HEK293T (cell line): Measurements from ENCODE around the gene LRMDA.

Experiments used
- CTCF ChIA-PET: fragments of 350-600 bp; formaldehyde crosslinking; extraction: SDS; loops from one replicate; lab custom pipeline; 2021; ENCODE audit warnings: antibody characterized with exemption, inconsistent platforms; lab: Yijun Ruan, JAX
- POLR2A ChIA-PET: fragments of 350-600 bp; formaldehyde crosslinking; extraction: SDS; loops from one replicate; lab custom pipeline; 2020; ENCODE audit warnings: antibody characterized with exemption, inconsistent platforms; lab: Yijun Ruan, JAX
- DNase-seq: peaks from one replicate; pipeline ENCODE4 v3.0.0; 2012; ENCODE audit warnings: mixed read lengths; ENCODE audit errors: extremely low spot score
- ARNT ChIP-seq: fragments of 450-650 bp; IDR thresholded peaks from 2 replicates; pipeline ENCODE4 v1.6.1; 2017; ENCODE audit warnings: mild to moderate bottlenecking
- BHLHE40 ChIP-seq: fragments of 450-650 bp; IDR thresholded peaks from 2 replicates; pipeline ENCODE4 v1.6.1; 2016; ENCODE audit warnings: mild to moderate bottlenecking, moderate library complexity, borderline replicate concordance
- CTBP1 ChIP-seq: fragments of 450-650 bp; IDR thresholded peaks from 2 replicates; pipeline ENCODE4 v1.6.1; 2016; ENCODE audit warnings: borderline replicate concordance
- ELF4 ChIP-seq: fragments of 450-650 bp; IDR thresholded peaks from 2 replicates; pipeline ENCODE4 v1.6.1; 2017; ENCODE audit warnings: antibody characterized with exemption
- FOXA1 ChIP-seq: fragments of 450-650 bp; IDR thresholded peaks from 2 replicates; pipeline ENCODE4 v1.6.1; 2016; ENCODE audit warnings: mild to moderate bottlenecking
- FOXK2 ChIP-seq: fragments of 450-650 bp; IDR thresholded peaks from 2 replicates; pipeline ENCODE4 v1.6.1; 2016; ENCODE audit warnings: mild to moderate bottlenecking
- FOXM1 ChIP-seq: fragments of 450-650 bp; IDR thresholded peaks from 2 replicates; pipeline ENCODE4 v1.6.1; 2017; ENCODE audit warnings: mild to moderate bottlenecking, borderline replicate concordance
- HDGF ChIP-seq: fragments of 450-650 bp; IDR thresholded peaks from 2 replicates; pipeline ENCODE4 v1.6.1; 2017; ENCODE audit warnings: antibody characterized with exemption, borderline replicate concordance
- L3MBTL2 ChIP-seq: fragments of 450-650 bp; conservative IDR thresholded peaks from 2 replicates; pipeline ENCODE4 v1.6.1; 2016; ENCODE audit warnings: mild to moderate bottlenecking
- LEF1 ChIP-seq: fragments of 450-650 bp; IDR thresholded peaks from 2 replicates; pipeline ENCODE4 v1.6.1; 2017; ENCODE audit warnings: mild to moderate bottlenecking, borderline replicate concordance
- NFRKB ChIP-seq: fragments of 450-650 bp; IDR thresholded peaks from 2 replicates; pipeline ENCODE4 v1.6.1; 2016; ENCODE audit warnings: mild to moderate bottlenecking, moderate library complexity
- PKNOX1 ChIP-seq: fragments of 450-650 bp; IDR thresholded peaks from 2 replicates; pipeline ENCODE4 v1.6.1; 2016
- SP1 ChIP-seq: fragments of 450-650 bp; IDR thresholded peaks from 2 replicates; pipeline ENCODE4 v1.6.1; 2017
- TARDBP ChIP-seq: fragments of 450-650 bp; IDR thresholded peaks from 2 replicates; pipeline ENCODE4 v1.6.1; 2016
- ZNF384 ChIP-seq: fragments of 450-650 bp; IDR thresholded peaks from 2 replicates; pipeline ENCODE4 v1.6.1; 2016

Gene LRMDA

GRCh38 chr10:75941223-75941801 is 509.9 kb downstream of the LRMDA start:
- POLR2A ChIA-PET, result no interaction called here
- CTCF ChIA-PET, result no interaction called here
- TF ChIP-seq CTBP1 (peak; percentile 25; the same call in 1 of the 2 replicates), FOXK2 (no peak)
- DNase-seq, result peak; percentile 20

DNA sequence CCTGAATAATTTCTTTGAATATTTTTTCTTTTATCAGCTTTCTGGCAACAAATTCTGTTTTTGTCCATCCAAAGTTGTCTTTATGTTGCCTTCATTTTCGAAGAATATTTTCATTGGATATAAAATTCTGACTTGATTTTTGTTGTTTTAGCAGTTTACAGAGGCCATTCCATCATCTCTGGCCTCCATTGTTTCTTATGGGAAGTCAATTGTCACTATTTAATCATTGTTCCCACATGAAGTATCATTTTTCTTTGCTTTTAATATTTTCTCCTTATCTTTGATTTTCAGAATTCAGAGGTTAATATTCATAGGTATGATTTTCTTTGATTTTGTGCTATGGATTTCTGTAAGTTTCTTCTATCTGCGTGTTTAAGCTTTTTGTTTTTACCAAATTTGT is 512.6 kb downstream of the LRMDA start:
- ChIA-PET POLR2A (no interaction called here), CTCF (no interaction called here)
- no peak for DNase-seq
- TF ChIP-seq ELF4 (no peak), PKNOX1 (no peak), HDGF (no peak), TARDBP (no peak), CTBP1 (no peak)

GRCh38 chr10:75948583-75948982 is 517.2 kb downstream of the LRMDA start:
- DNase-seq, result no peak
- ChIA-PET POLR2A (no interaction called here), CTCF (no interaction called here)
- TF ChIP-seq HDGF, result no peak
- no peak for TF ChIP-seq ARNT
- no peak for TF ChIP-seq ZNF384

GRCh38 chr10:75950307-75950706 is 518.9 kb downstream of the LRMDA start:
- no peak for DNase-seq
- no peak for TF ChIP-seq ARNT
- ChIA-PET CTCF (interaction anchor here (0.7 kb wide), 1 partner anchor 551 kb away, joined by 3 read pairs; no protein-coding TSS in a partner anchor), POLR2A (no interaction called here)

DNA sequence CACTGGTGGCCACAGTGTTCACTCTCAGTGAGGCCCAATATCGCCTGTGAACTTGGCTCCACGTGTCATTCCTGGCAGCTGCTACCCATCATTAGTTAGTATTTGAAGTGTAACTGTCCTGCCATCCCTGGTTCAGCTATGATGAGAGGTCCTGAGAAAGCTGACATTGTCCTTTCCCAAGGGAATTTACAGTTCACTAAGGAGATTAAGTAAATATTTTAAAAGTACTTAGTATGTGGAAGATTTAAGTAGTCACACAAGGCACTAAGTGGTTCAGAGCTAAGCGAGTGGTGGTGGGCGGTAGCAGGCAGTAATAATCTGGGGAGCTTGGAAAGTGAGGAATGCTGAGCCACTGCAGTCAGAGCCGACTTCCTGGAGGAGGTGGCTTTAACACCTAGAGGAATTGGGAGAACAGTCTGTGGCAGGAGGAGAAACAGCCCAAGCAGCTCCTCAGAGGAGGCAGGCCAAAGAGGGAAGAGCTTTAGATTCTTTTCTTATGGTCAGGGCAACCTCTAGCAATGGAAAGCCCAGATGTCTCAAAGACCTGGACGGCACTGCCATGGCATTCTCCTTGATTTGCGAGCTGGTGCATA is 519.7 kb downstream of the LRMDA start:
- POLR2A ChIA-PET, result no interaction called here
- DNase-seq, result no peak
- CTCF ChIA-PET, result no interaction called here
- no peak for TF ChIP-seq L3MBTL2
- TF ChIP-seq TARDBP, result no peak
- TF ChIP-seq SP1, result no peak
- TF ChIP-seq PKNOX1, result no peak
- no peak for TF ChIP-seq BHLHE40
- TF ChIP-seq HDGF, result no peak
- TF ChIP-seq LEF1, result no peak
- TF ChIP-seq FOXK2, result no peak
- TF ChIP-seq ARNT, result no peak
- no peak for TF ChIP-seq FOXM1
- TF ChIP-seq ZNF384, result no peak
- TF ChIP-seq NFRKB, result no peak
- TF ChIP-seq FOXA1, result no peak
- no peak for TF ChIP-seq ELF4

DNA sequence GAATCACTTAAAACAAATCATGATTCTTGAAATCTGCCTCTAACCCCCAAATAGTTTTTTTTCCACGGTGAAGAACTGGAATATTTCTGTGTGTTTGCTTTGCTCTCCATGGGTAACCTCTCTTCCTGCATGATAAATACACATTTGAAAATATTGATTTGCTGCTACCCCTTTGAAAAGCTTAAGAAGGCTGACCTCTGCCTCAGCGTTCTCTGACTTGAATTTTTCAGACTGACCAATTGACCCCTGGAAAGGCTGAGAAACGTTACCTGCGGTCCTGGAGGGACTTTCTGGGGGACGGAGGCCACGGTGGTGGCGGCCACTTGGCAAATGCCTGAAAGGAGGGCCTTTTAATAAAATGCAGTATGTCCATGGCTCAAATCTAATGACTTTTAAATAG is 520.2 kb downstream of the LRMDA start:
- DNase-seq, result no peak
- ChIA-PET CTCF (no interaction called here), POLR2A (no interaction called here)
- TF ChIP-seq ARNT (no peak), FOXM1 (no peak), CTBP1 (no peak), HDGF (no peak), FOXK2 (no peak), NFRKB (no peak), LEF1 (no peak), ZNF384 (no peak), ELF4 (no peak), L3MBTL2 (no peak), PKNOX1 (no peak), BHLHE40 (no peak), FOXA1 (no peak), SP1 (no peak)

GRCh38 chr10:75952093-75952492 is 520.7 kb downstream of the LRMDA start:
- TF ChIP-seq ZNF384 (no peak), BHLHE40 (no peak), L3MBTL2 (peak; percentile 54), ARNT (peak; percentile 47; the same call in 1 of the 2 replicates), PKNOX1 (peak; percentile 96), FOXM1 (0 out of 2 replicates have a peak, but pooled peaks have one; percentile 17), LEF1 (peak; percentile 57; the same call in 1 of the 2 replicates), CTBP1 (peak; percentile 88)
- ChIA-PET CTCF (no interaction called here), POLR2A (no interaction called here)
- no peak for DNase-seq
